HEK293T (cell line): Measurements from ENCODE around the gene E2F6.

Source experiments
- CTCF ChIA-PET: fragments of 350-600 bp; formaldehyde crosslinking; extraction: SDS; loops from one replicate; lab custom pipeline; 2021; ENCODE audit warnings: antibody characterized with exemption, inconsistent platforms; lab: Yijun Ruan, JAX
- POLR2A ChIA-PET: fragments of 350-600 bp; formaldehyde crosslinking; extraction: SDS; loops from one replicate; lab custom pipeline; 2020; ENCODE audit warnings: antibody characterized with exemption, inconsistent platforms; lab: Yijun Ruan, JAX
- DNase-seq: peaks from one replicate; pipeline ENCODE4 v3.0.0; 2012; ENCODE audit warnings: mixed read lengths; ENCODE audit errors: extremely low spot score
- ARNT ChIP-seq: fragments of 450-650 bp; IDR thresholded peaks from 2 replicates; pipeline ENCODE4 v1.6.1; 2017; ENCODE audit warnings: mild to moderate bottlenecking
- BHLHE40 ChIP-seq: fragments of 450-650 bp; IDR thresholded peaks from 2 replicates; pipeline ENCODE4 v1.6.1; 2016; ENCODE audit warnings: mild to moderate bottlenecking, moderate library complexity, borderline replicate concordance
- CTBP1 ChIP-seq: fragments of 450-650 bp; IDR thresholded peaks from 2 replicates; pipeline ENCODE4 v1.6.1; 2016; ENCODE audit warnings: borderline replicate concordance
- ELF4 ChIP-seq: fragments of 450-650 bp; IDR thresholded peaks from 2 replicates; pipeline ENCODE4 v1.6.1; 2017; ENCODE audit warnings: antibody characterized with exemption
- FOXA1 ChIP-seq: fragments of 450-650 bp; IDR thresholded peaks from 2 replicates; pipeline ENCODE4 v1.6.1; 2016; ENCODE audit warnings: mild to moderate bottlenecking
- FOXK2 ChIP-seq: fragments of 450-650 bp; IDR thresholded peaks from 2 replicates; pipeline ENCODE4 v1.6.1; 2016; ENCODE audit warnings: mild to moderate bottlenecking
- FOXM1 ChIP-seq: fragments of 450-650 bp; IDR thresholded peaks from 2 replicates; pipeline ENCODE4 v1.6.1; 2017; ENCODE audit warnings: mild to moderate bottlenecking, borderline replicate concordance
- HDGF ChIP-seq: fragments of 450-650 bp; IDR thresholded peaks from 2 replicates; pipeline ENCODE4 v1.6.1; 2017; ENCODE audit warnings: antibody characterized with exemption, borderline replicate concordance
- L3MBTL2 ChIP-seq: fragments of 450-650 bp; conservative IDR thresholded peaks from 2 replicates; pipeline ENCODE4 v1.6.1; 2016; ENCODE audit warnings: mild to moderate bottlenecking
- LEF1 ChIP-seq: fragments of 450-650 bp; IDR thresholded peaks from 2 replicates; pipeline ENCODE4 v1.6.1; 2017; ENCODE audit warnings: mild to moderate bottlenecking, borderline replicate concordance
- NFRKB ChIP-seq: fragments of 450-650 bp; IDR thresholded peaks from 2 replicates; pipeline ENCODE4 v1.6.1; 2016; ENCODE audit warnings: mild to moderate bottlenecking, moderate library complexity
- SP1 ChIP-seq: fragments of 450-650 bp; IDR thresholded peaks from 2 replicates; pipeline ENCODE4 v1.6.1; 2017
- SUZ12 ChIP-seq: fragments of 450-650 bp; IDR thresholded peaks from 2 replicates; pipeline ENCODE4 v1.6.1; 2016; ENCODE audit warnings: mild to moderate bottlenecking
- TARDBP ChIP-seq: fragments of 450-650 bp; IDR thresholded peaks from 2 replicates; pipeline ENCODE4 v1.6.1; 2016
- ZNF384 ChIP-seq: fragments of 450-650 bp; IDR thresholded peaks from 2 replicates; pipeline ENCODE4 v1.6.1; 2016
- TF ChIP-seq, protein P1 (sequence below): fragments of 450-650 bp; IDR thresholded peaks from 2 replicates; pipeline ENCODE4 v1.6.1; 2016

E2F6 gene

DNA sequence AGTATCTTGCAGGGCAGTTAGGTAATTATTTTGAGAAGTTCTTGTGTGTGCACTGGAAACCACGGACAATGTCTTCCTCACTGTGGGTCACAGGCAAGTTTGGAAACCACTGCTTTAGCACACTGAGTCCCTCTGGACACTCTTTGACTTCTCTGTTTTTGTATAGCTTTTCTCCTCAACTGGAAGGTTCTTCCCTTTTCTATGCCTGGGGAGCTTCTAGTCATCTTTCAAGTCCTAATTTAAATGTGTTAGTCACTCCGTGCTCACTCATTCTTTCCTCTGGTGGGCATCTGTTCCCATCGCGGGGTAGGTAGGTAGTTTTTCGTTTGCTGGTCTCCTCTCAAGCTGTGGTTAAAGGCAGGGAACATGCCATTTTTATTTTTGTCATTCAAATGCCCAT is 32.1 kb downstream of the E2F6 start:
- DNase-seq, result no peak
- CTCF ChIA-PET, result no interaction called here
- TF ChIP-seq, protein P1, sequence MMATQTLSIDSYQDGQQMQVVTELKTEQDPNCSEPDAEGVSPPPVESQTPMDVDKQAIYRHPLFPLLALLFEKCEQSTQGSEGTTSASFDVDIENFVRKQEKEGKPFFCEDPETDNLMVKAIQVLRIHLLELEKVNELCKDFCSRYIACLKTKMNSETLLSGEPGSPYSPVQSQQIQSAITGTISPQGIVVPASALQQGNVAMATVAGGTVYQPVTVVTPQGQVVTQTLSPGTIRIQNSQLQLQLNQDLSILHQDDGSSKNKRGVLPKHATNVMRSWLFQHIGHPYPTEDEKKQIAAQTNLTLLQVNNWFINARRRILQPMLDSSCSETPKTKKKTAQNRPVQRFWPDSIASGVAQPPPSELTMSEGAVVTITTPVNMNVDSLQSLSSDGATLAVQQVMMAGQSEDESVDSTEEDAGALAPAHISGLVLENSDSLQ, result no peak
- TF ChIP-seq FOXK2, result no peak
- no peak for TF ChIP-seq LEF1
- no peak for TF ChIP-seq HDGF
- TF ChIP-seq ZNF384, result no peak
- TF ChIP-seq BHLHE40, result no peak
- no peak for TF ChIP-seq L3MBTL2
- no peak for TF ChIP-seq CTBP1
- TF ChIP-seq ARNT, result no peak
- no peak for TF ChIP-seq FOXA1
- no peak for TF ChIP-seq FOXM1
- no peak for TF ChIP-seq ELF4
- no peak for TF ChIP-seq NFRKB
- TF ChIP-seq SUZ12, result no peak
- no peak for TF ChIP-seq SP1
- TF ChIP-seq TARDBP, result no peak
- POLR2A ChIA-PET, result no interaction called here

DNA sequence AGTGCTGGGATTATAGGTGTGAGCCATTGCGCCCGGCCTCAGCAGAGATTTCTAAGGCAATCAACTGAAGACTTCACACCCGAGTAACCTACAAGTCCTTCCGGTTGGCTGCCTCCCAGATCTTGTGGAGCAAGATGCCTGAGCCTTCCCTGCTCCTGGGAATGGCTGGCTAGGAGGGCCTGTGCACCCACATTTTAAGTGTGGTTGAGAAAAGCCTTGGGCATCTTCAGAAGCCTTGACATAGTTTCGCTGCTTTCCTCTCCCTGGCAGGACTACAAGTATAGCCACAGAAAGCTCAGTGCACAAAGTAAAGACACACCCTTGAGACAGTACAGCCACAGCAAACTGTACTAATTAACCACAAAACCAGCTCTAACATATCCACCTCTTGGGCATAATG is 35.2 kb downstream of the E2F6 start:
- TF ChIP-seq, protein P1, result no peak
- TF ChIP-seq L3MBTL2 (no peak), TARDBP (no peak), ELF4 (no peak), ARNT (no peak), HDGF (no peak), NFRKB (no peak), CTBP1 (no peak), BHLHE40 (no peak), FOXA1 (no peak), SUZ12 (no peak), FOXM1 (no peak), FOXK2 (no peak), LEF1 (no peak), SP1 (no peak)
- CTCF ChIA-PET, result no interaction called here
- no peak for DNase-seq
- POLR2A ChIA-PET, result no interaction called here

DNA sequence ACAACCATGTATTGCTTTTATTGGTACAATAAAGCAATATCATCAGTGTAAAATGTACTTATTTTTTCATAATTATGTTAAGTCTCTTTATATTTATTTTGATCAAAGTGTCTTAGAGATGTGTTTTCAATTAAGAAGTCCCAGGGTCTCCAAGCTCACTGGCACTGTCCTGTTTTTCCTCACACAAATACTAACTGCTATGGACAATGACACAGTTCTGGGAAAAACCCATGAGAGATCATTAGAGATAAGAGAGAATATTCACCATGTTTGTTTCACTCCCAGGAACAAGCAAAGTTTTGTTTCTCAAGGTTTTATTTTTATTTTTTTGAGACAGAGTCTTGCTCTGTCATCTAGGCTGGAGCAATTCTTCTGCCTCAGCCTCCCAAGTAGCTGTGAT is 38.7 kb downstream of the E2F6 start:
- ChIA-PET POLR2A (no interaction called here), CTCF (no interaction called here)
- TF ChIP-seq, protein P1, result no peak
- TF ChIP-seq ARNT (no peak), SP1 (no peak), L3MBTL2 (no peak), BHLHE40 (no peak), SUZ12 (no peak)
- no peak for DNase-seq

DNA sequence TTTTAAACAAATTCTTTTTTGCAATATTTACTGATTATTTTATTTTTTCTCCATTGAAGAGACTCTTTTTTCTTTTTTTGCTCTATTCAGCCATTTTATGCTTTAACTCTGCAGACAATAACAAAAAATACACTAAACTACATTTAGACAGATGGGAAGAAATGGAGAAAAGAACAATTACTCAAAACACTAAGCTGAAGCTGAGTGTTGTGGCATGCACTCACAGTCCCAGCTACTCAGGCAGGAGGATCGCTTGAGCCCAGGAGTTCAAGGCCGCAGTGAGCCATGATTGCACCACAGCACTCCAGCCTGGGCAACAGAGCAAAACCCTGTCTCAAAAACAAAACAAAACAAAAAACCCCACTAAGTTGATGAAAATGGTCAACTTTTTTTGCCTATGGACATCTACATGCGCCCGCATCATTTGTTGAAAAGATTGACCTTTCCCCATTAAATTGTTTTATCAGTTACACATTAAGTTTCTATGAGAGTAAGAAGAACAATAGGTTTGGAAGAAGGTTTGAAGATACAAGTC is 43.0 kb downstream of the E2F6 start:
- no peak for DNase-seq
- TF ChIP-seq ELF4, result no peak
- no peak for TF ChIP-seq ZNF384
- no peak for TF ChIP-seq SUZ12
- no peak for TF ChIP-seq NFRKB
- no peak for TF ChIP-seq FOXM1
- no peak for TF ChIP-seq ARNT
- no peak for TF ChIP-seq CTBP1
- POLR2A ChIA-PET, result no interaction called here
- CTCF ChIA-PET, result interaction anchor here (0.7 kb wide), 1 partner anchor 12 kb away, joined by 5 read pairs; no protein-coding TSS in a partner anchor

DNA sequence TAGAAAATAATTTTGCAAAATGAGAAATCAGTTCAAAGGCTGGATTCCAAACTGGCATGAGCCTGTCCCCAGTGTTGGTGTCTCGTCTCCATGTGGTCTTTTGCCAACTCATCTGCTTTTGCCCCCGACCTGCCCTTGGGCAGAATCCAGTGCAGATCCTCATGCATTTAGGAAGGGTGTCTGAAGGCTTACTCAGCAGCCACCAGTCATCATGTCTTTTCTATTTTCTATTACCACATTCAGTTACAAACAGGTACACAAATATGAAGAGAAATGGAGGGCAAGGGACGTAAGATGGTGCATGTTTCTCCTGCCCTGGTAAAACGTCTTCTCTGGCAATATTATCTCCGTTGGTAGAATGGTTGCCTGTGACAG is 43.5 kb downstream of the E2F6 start:
- TF ChIP-seq FOXK2 (no peak), L3MBTL2 (no peak), SP1 (no peak), LEF1 (no peak), BHLHE40 (no peak)
- POLR2A ChIA-PET, result no interaction called here
- CTCF ChIA-PET, result interaction anchor here (0.7 kb wide), 2 partner anchors 11 to 313 kb away, joined by 3 to 5 read pairs; no protein-coding TSS in a partner anchor
- no peak for DNase-seq

DNA sequence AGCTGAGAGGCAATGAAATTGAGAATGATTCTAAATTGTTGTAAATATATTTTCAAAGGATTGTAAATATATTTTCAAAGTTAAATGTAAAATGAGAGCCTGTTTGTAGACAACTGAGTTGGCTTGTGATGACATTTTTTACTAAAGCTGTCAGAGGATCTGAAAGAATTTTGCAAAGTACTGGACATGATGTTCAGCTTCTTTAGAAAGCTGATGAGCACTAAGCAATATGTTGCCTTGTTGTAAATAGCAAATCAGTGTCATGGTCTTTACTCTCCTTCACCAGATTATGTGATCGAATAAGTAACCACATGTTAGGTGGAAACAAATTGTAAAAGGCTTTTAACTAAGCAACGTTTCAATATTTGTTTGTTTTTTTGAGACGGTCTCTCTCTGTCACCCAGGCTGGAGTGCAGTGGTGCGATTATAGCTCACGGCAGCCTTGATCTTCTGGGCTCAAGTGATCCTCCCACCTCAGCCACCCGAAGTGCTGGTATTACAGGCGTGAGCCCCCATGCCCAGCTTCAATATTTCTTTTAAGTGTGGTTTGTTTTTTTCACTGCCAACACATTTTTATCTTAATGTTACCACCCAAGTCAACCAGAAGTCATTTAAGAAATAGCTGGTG is 44.0 kb downstream of the E2F6 start:
- TF ChIP-seq BHLHE40, result no peak
- TF ChIP-seq NFRKB, result no peak
- TF ChIP-seq LEF1, result no peak
- TF ChIP-seq ZNF384, result no peak
- DNase-seq, result no peak
- ChIA-PET POLR2A (no interaction called here), CTCF (interaction anchor here (0.7 to 0.8 kb wide), 3 partner anchors 11 to 312 kb away, joined by 3 to 5 read pairs (median 3); a partner anchor contains a TSS)

DNA sequence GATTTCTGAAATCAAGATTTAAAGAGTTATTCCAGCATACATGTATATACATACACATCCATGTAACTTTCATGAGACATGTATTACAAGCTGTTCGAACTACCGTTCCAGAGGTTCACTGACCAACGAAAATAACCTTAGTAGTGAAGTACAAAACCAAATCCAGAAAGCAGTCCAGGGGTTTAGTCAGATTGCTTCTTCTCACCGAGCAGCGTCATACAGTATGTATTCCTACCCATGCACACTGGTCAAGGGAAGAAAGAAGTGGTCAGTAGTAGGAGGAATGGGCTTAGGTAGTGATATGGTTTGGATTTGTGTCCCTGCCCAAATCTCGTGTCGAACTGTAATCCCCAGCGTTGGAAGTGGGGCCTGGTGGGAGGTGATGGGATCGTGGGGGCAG is 45.3 kb downstream of the E2F6 start:
- TF ChIP-seq FOXK2, result no peak
- TF ChIP-seq ARNT, result no peak
- no peak for TF ChIP-seq FOXM1
- TF ChIP-seq SUZ12, result no peak
- no peak for TF ChIP-seq CTBP1
- no peak for DNase-seq
- POLR2A ChIA-PET, result no interaction called here
- CTCF ChIA-PET, result no interaction called here
